HEK293T (cell line): ENCODE results near the gene TMEM240.

Source experiments
- ARNT ChIP-seq: fragments of 450-650 bp; IDR thresholded peaks from 2 replicates; pipeline ENCODE4 v1.6.1; 2017; ENCODE audit warnings: mild to moderate bottlenecking
- BHLHE40 ChIP-seq: fragments of 450-650 bp; IDR thresholded peaks from 2 replicates; pipeline ENCODE4 v1.6.1; 2016; ENCODE audit warnings: mild to moderate bottlenecking, moderate library complexity, borderline replicate concordance
- CTBP1 ChIP-seq: fragments of 450-650 bp; IDR thresholded peaks from 2 replicates; pipeline ENCODE4 v1.6.1; 2016; ENCODE audit warnings: borderline replicate concordance
- ELF4 ChIP-seq: fragments of 450-650 bp; IDR thresholded peaks from 2 replicates; pipeline ENCODE4 v1.6.1; 2017; ENCODE audit warnings: antibody characterized with exemption
- FOXA1 ChIP-seq: fragments of 450-650 bp; IDR thresholded peaks from 2 replicates; pipeline ENCODE4 v1.6.1; 2016; ENCODE audit warnings: mild to moderate bottlenecking
- FOXK2 ChIP-seq: fragments of 450-650 bp; IDR thresholded peaks from 2 replicates; pipeline ENCODE4 v1.6.1; 2016; ENCODE audit warnings: mild to moderate bottlenecking
- HDGF ChIP-seq: fragments of 450-650 bp; IDR thresholded peaks from 2 replicates; pipeline ENCODE4 v1.6.1; 2017; ENCODE audit warnings: antibody characterized with exemption, borderline replicate concordance
- LEF1 ChIP-seq: fragments of 450-650 bp; IDR thresholded peaks from 2 replicates; pipeline ENCODE4 v1.6.1; 2017; ENCODE audit warnings: mild to moderate bottlenecking, borderline replicate concordance
- NFRKB ChIP-seq: fragments of 450-650 bp; IDR thresholded peaks from 2 replicates; pipeline ENCODE4 v1.6.1; 2016; ENCODE audit warnings: mild to moderate bottlenecking, moderate library complexity
- PKNOX1 ChIP-seq: fragments of 450-650 bp; IDR thresholded peaks from 2 replicates; pipeline ENCODE4 v1.6.1; 2016
- SP1 ChIP-seq: fragments of 450-650 bp; IDR thresholded peaks from 2 replicates; pipeline ENCODE4 v1.6.1; 2017
- SUZ12 ChIP-seq: fragments of 450-650 bp; IDR thresholded peaks from 2 replicates; pipeline ENCODE4 v1.6.1; 2016; ENCODE audit warnings: mild to moderate bottlenecking
- TARDBP ChIP-seq: fragments of 450-650 bp; IDR thresholded peaks from 2 replicates; pipeline ENCODE4 v1.6.1; 2016
- ZNF384 ChIP-seq: fragments of 450-650 bp; IDR thresholded peaks from 2 replicates; pipeline ENCODE4 v1.6.1; 2016

GRCh38 chr1:1544544-1544943 is 4.1 kb upstream of the TMEM240 start:
- TF ChIP-seq ARNT: no peak
- TF ChIP-seq TARDBP: no peak
- no peak for TF ChIP-seq PKNOX1
- TF ChIP-seq FOXK2: no peak
- TF ChIP-seq NFRKB: no peak
- no peak for TF ChIP-seq BHLHE40
- no peak for TF ChIP-seq SUZ12
- TF ChIP-seq FOXA1: no peak
- no peak for TF ChIP-seq SP1
- no peak for TF ChIP-seq LEF1
- TF ChIP-seq ZNF384: no peak
- TF ChIP-seq CTBP1: no peak
- no peak for TF ChIP-seq HDGF
- TF ChIP-seq ELF4: no peak
